ENCODE data around the gene ITPK1.

DNA sequence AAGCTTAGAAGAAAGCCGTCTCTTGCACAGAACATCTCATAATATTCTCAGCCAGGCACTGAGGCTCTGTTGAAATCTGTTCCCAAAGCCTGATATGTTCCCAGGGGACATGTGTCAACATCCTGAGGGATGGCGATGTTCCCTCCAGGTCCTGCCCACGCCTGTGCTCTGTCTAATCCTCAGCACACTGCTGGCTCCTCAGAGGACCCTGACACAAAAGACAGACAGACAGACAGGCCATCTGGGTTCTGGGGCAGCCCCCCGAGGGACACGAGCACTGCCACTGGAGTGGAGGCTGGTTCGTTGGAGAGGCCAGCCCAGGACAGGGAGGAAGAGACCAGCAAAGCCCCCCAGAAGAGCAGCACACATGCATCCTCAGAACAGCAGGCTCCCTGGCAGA is 165.0 kb downstream of the ITPK1 start:
- TF ChIP-seq POLR2AphosphoS5 (IDR thresholded peaks at IDR 0.05) = no peak
- TF ChIP-seq, protein P1, sequence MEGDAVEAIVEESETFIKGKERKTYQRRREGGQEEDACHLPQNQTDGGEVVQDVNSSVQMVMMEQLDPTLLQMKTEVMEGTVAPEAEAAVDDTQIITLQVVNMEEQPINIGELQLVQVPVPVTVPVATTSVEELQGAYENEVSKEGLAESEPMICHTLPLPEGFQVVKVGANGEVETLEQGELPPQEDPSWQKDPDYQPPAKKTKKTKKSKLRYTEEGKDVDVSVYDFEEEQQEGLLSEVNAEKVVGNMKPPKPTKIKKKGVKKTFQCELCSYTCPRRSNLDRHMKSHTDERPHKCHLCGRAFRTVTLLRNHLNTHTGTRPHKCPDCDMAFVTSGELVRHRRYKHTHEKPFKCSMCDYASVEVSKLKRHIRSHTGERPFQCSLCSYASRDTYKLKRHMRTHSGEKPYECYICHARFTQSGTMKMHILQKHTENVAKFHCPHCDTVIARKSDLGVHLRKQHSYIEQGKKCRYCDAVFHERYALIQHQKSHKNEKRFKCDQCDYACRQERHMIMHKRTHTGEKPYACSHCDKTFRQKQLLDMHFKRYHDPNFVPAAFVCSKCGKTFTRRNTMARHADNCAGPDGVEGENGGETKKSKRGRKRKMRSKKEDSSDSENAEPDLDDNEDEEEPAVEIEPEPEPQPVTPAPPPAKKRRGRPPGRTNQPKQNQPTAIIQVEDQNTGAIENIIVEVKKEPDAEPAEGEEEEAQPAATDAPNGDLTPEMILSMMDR (IDR thresholded peaks at IDR 0.05) = no peak
- no peak for TF ChIP-seq EP300 (IDR thresholded peaks at IDR 0.05)
- no peak for TF ChIP-seq POLR2A (IDR thresholded peaks at IDR 0.05; ENCODE audit: low read depth)

Data from esophagus muscularis mucosa (tissue), 4 donors.